Activated B cell treated with CpG ODN at 0.5 μM for 24 hours (primary cell): ENCODE data around the gene ITGA5. TPM values are rescaled to one million over a fixed set of nuclear protein-coding genes. Genes with fewer than 3 reads are reported as not detected.

Experiments used
- ATAC-seq: fragments of 200-7000 bp; cut with Tn5 transposase; one replicate; pipeline ENCODE4 v1.10.0; 2021; ENCODE audit warnings: low read depth, mild to moderate bottlenecking, moderate library complexity
- CTCF ChIA-PET: fragments of 350-600 bp; sonication (Branson Sonifier 250); formaldehyde crosslinking; loops from one replicate; lab custom pipeline; 2021; ENCODE audit warnings: antibody characterized with exemption; lab: Charles Lee
- POLR2A ChIA-PET: fragments of 350-600 bp; sonication (Branson Sonifier 250); formaldehyde crosslinking; loops from one replicate; lab custom pipeline; 2021; ENCODE audit warnings: antibody characterized with exemption; lab: Charles Lee
- DNase-seq: peaks from one replicate; pipeline ENCODE4 v3.0.0; 2022
- H3K27ac Mint-ChIP-seq: one replicate; pipeline ENCODE4 v1.8.0; 2020; ENCODE audit warnings: mixed read lengths
- H3K27me3 Mint-ChIP-seq: one replicate; pipeline ENCODE4 v1.8.0; 2021; ENCODE audit warnings: mixed read lengths
- H3K36me3 Mint-ChIP-seq: one replicate; pipeline ENCODE4 v1.8.0; 2021; ENCODE audit warnings: low read depth, mixed read lengths
- H3K4me1 Mint-ChIP-seq: one replicate; pipeline ENCODE4 v1.8.0; 2021; ENCODE audit warnings: mixed read lengths
- H3K4me3 Mint-ChIP-seq: one replicate; pipeline ENCODE4 v1.8.0; 2020; ENCODE audit warnings: mild to moderate bottlenecking, mixed read lengths
- H3K9me3 Mint-ChIP-seq: one replicate; pipeline ENCODE4 v1.8.0; 2020; ENCODE audit warnings: mixed read lengths
- intact Hi-C: fragments of 100-400 bp; cut with micrococcal nuclease; formaldehyde crosslinking; loops from one replicate; pipeline ENCODE4 v1.15.1; 2024
- total RNA-seq: library from RNA; stranded (reverse); gene quantifications from 2 replicates; pipeline ENCODE4 v1.2.3, GENCODE V29; 2022
- TF ChIP-seq, protein P1 (sequence below): fragments of 200-600 bp; IDR thresholded peaks from one replicate; pipeline ENCODE4 v1.8.0; 2022; ENCODE audit warnings: antibody characterized with exemption, mild to moderate bottlenecking

ITGA5 gene
- total RNA-seq, 1 donor from 2014 or later: 1.0 TPM

GRCh38 chr12:54407183-54407905, 11.7 kb downstream of the ITGA5 start:
- ChIA-PET POLR2A (no interaction called here), CTCF (interaction anchor here (11.4 kb wide), 1 partner anchor 6 kb away, joined by 143 read pairs; no protein-coding TSS in a partner anchor)
- ATAC-seq: no peak
- intact Hi-C loops: no loop called here
- Mint-ChIP-seq H3K4me3 (no peak overlapping the region), H3K4me1 (peaks cover 22% of the 10 kb centered on the region), H3K36me3 (no peaks in the 10 kb centered on the region), H3K9me3 (no peaks in the 10 kb centered on the region), H3K27me3 (no peaks in the 10 kb centered on the region), H3K27ac (no peak overlapping the region)
- DNase-seq: no peak
- TF ChIP-seq, protein P1, sequence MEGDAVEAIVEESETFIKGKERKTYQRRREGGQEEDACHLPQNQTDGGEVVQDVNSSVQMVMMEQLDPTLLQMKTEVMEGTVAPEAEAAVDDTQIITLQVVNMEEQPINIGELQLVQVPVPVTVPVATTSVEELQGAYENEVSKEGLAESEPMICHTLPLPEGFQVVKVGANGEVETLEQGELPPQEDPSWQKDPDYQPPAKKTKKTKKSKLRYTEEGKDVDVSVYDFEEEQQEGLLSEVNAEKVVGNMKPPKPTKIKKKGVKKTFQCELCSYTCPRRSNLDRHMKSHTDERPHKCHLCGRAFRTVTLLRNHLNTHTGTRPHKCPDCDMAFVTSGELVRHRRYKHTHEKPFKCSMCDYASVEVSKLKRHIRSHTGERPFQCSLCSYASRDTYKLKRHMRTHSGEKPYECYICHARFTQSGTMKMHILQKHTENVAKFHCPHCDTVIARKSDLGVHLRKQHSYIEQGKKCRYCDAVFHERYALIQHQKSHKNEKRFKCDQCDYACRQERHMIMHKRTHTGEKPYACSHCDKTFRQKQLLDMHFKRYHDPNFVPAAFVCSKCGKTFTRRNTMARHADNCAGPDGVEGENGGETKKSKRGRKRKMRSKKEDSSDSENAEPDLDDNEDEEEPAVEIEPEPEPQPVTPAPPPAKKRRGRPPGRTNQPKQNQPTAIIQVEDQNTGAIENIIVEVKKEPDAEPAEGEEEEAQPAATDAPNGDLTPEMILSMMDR: no peak

DNA sequence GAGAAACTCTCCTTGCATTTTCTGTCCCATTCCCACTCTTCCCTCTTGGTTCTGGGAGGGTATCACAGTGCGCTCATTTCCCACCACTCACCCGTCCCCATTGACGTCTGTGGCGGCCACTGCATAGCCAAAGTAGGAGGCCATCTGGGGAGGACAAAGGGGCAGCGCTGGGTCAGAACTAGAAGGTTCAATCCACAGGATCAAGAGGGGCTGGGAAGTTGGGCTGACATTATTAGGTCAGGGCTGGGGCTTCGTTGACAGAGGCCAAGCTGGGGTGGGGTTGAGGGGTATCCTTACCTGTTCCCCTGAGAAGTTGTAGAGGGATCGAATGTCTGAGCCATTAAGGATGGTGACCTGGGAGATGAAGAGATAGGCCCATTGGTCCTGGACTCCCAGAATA, 13.5 kb downstream of the ITGA5 start:
- Mint-ChIP-seq H3K9me3 (no peaks in the 10 kb centered on the region), H3K4me3 (no peak overlapping the region), H3K36me3 (no peaks in the 10 kb centered on the region), H3K27ac (no peak overlapping the region), H3K27me3 (no peaks in the 10 kb centered on the region), H3K4me1 (peaks cover 9% of the 10 kb centered on the region)
- POLR2A ChIA-PET: no interaction called here
- TF ChIP-seq, protein P1: no peak
- intact Hi-C loops: no loop called here
- CTCF ChIA-PET: interaction anchor here (1.4 to 11.5 kb wide), 3 partner anchors 8 to 36 kb away, joined by 3 to 361 read pairs (median 143); no protein-coding TSS in a partner anchor
- DNase-seq: no peak
- no peak for ATAC-seq

GRCh38 chr12:54405106-54405505, 14.0 kb downstream of the ITGA5 start:
- intact Hi-C loops: no loop called here
- ATAC-seq (no peak), DNase-seq (no peak)
- H3K27me3 Mint-ChIP-seq: no peaks in the 10 kb centered on the region
- ChIA-PET CTCF (interaction anchor here (1.4 to 11.5 kb wide), 4 partner anchors 8 to 37 kb away, joined by 3 to 361 read pairs (median 76); no protein-coding TSS in a partner anchor), POLR2A (no interaction called here)
- no peak overlapping the region for H3K4me3 Mint-ChIP-seq
- no peaks in the 10 kb centered on the region for H3K9me3 Mint-ChIP-seq
- H3K27ac Mint-ChIP-seq: no peak overlapping the region
- TF ChIP-seq, protein P1: no peak
- H3K36me3 Mint-ChIP-seq: no peaks in the 10 kb centered on the region
- H3K4me1 Mint-ChIP-seq: peaks cover 9% of the 10 kb centered on the region

DNA sequence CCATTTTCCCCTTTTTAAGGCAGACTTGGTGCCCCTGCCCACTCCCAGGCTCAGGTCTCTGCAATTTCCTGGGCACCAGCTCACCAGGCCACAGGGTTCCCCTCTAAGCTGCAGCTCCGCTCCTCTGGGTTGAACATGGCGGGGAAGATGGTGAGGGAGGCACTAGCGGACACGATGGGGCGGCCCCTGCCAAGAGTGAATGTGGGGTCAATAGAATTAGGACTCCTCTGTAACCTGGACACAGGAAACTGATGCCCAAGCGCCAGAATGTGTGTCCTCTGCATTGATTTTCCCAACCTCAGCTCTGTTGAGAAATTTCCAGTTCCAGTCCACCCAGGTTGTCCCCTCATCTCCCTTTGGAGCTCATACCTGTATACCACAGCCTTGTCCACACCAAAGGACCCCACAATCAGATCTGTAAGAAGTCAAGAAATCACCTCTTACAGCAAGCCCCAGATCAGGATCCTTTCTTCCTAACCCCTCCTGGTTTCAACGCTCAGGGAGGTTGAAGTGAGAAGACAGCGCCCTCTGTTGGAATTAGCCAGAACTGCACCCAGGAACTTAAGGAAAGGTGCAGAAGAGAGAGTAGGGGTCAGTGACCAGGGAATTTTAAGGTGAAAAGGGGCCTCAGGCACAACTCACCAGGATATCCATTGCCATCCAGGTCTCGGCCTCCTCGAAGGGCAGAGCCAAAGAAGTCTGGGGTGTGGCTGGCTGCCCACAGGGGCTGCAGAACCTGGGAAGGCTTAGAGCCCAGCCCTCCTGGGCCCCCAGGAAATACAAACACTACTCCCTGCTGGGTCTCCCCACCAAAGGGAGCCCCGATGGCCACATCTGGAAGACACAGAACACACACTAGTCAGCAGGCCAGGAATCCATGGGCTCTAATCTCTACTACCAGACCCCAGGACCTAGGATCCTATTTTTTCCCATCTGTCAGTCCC, 14.7 kb downstream of the ITGA5 start:
- Mint-ChIP-seq H3K4me3 (no peak overlapping the region), H3K4me1 (peaks cover 9% of the 10 kb centered on the region), H3K27ac (no peak overlapping the region), H3K27me3 (no peaks in the 10 kb centered on the region), H3K36me3 (no peaks in the 10 kb centered on the region), H3K9me3 (no peaks in the 10 kb centered on the region)
- POLR2A ChIA-PET: no interaction called here
- intact Hi-C loops: no loop called here
- DNase-seq (no peak), ATAC-seq (peak; percentile 45)
- TF ChIP-seq, protein P1: peak; percentile 74
- CTCF ChIA-PET: interaction anchor here (0.8 to 11.5 kb wide), 9 partner anchors 8 to 62 kb away, joined by 3 to 361 read pairs (median 4); no protein-coding TSS in a partner anchor
